ENCODE measurements around the gene OSBPL8. TPM values are rescaled to one million over a fixed set of nuclear protein-coding genes. Genes with fewer than 3 reads are reported as not detected.
"Not testable (repeated sequence)": the region's sequence is repeated elsewhere in the genome, so short reads cannot be mapped to it uniquely, and the experiment has no call there.

OSBPL8 gene
- total RNA-seq, 2 donors from 2014 or later = 25.9 to 32.8 TPM

DNA sequence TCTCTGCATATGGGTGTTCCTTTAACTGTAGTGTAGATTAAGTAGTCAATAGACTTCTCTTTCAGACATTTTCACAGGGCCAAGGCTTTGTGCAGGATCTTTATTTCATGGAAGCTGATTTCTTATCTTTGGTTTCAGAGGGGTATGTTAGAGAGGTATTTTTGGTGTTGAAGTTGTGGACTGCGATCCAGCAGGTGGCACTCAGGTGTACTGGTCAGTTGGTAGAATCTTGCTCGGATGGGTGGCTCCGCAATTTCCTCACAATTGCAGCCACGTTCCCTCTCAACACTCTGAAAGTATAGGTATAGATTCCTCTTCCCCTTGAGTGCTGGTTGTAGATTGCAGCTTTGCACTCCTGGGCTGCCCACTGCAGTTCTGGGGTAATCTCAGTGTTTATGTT is 44.3 kb downstream of the OSBPL8 start:
- Histone ChIP-seq H3K27ac (no peak overlapping the region), H3K36me3 (no peaks in the 10 kb centered on the region), H3K27me3 (no peaks in the 10 kb centered on the region), H3K9me3 (no peaks in the 10 kb centered on the region), H3K4me1 (no peaks in the 10 kb centered on the region), H3K4me3 (no peak overlapping the region), H3K9ac (ENCODE audit: low read depth in 2 of 2, low read length in 2 of 2) (no peak overlapping the region)
- TF ChIP-seq, protein P1, sequence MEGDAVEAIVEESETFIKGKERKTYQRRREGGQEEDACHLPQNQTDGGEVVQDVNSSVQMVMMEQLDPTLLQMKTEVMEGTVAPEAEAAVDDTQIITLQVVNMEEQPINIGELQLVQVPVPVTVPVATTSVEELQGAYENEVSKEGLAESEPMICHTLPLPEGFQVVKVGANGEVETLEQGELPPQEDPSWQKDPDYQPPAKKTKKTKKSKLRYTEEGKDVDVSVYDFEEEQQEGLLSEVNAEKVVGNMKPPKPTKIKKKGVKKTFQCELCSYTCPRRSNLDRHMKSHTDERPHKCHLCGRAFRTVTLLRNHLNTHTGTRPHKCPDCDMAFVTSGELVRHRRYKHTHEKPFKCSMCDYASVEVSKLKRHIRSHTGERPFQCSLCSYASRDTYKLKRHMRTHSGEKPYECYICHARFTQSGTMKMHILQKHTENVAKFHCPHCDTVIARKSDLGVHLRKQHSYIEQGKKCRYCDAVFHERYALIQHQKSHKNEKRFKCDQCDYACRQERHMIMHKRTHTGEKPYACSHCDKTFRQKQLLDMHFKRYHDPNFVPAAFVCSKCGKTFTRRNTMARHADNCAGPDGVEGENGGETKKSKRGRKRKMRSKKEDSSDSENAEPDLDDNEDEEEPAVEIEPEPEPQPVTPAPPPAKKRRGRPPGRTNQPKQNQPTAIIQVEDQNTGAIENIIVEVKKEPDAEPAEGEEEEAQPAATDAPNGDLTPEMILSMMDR (IDR thresholded peaks at IDR 0.05) = no peak
- no peak for DNase-seq
- intact Hi-C loops (cut with DNase I) = no loop called here

DNA sequence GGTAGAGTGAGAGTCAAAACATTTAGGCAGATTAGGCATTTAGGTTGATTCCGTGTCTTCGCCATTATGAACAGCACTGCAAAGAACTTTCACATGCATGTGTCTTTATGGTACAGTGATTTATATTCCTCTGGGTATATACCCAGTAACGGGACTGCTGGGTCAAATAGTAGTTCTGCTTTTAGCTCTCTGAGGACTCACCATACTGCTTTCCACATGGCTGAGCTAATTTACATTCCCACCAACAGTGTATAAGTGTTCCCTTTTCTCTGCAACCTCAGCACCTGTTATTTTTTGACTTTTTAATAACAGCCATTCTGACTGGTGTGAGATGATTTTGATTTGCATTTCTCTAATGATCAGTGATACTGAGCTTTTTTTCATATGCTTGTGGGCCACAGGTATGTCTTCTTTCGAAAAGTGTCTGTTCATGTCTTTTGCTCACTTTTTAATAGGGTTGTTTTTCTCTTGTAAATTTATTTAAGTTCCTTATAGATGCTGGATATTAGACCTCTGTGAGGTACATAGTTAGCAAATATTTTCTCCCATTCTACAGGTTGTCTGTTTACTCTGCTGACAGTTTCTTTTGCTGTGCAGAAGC is 48.4 kb downstream of the OSBPL8 start:
- H3K27me3 ChIP-seq; intact Hi-C loops (cut with DNase I); H3K36me3 ChIP-seq; DNase-seq; H3K4me3 ChIP-seq; H3K4me1 ChIP-seq; H3K27ac ChIP-seq; H3K9me3 ChIP-seq; H3K9ac ChIP-seq (ENCODE audit: low read depth in 2 of 2, low read length in 2 of 2): not testable (repeated sequence)

DNA sequence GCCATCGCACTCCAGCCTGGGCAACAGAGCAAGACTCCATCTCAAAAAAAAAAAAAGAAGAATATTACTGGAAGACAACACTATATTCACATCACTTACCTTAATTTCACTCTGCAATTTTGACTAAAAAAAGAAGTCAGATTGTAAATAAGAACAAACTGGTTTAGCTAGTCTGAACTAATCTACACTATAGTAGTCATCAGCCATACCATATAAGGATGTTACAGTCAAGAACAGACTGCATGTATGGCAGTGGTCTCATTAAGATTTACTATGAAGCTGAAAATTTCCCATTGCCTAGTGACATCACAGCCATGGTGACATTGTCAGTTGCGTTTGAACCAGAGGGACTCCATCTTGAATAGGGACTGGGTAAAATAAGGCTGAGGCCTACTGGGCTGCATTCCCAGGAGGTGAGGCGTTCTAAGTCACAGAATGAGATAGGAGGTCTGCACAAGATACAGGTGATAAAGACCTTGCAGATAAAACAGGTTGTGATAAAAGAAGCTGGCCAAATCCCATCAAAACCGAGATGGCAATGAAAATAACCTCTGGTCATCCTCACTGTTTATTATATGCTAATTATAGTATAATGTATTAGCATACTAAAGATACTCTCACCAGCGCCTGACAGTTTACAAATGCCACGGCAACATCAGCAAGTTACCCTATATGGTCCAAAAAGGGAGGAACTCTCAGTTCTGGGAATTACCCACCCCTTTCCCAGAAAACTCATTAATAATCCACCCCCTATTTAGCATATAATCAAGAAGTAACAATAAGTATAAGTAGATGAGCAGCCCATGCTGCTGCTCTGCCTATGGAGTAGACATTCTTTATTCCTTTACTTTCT is 51.2 kb downstream of the OSBPL8 start:
- intact Hi-C loops (cut with DNase I) = no loop called here
- H3K36me3 ChIP-seq = no peaks in the 10 kb centered on the region
- DNase-seq = no peak

DNA sequence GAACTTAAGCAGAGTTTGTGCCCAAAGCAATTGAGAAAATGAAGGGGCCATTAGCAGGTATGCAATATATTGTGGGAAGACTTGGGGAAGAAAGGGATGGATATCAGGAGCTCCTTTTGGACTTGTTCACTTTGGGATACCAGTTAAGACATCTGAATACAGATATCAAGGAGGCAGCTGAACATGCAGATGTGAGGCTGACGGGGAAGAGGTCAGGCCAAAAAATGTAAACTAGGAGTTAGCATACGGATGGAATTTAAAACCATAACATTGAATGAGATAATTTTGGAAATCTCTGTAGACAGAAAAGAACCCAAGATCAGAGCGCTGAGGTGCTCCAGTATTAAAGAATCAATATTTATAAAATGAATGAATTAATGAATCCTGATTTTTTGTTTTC is 53.4 kb downstream of the OSBPL8 start:
- Histone ChIP-seq H3K27ac (no peak overlapping the region), H3K4me1 (no peaks in the 10 kb centered on the region), H3K27me3 (no peaks in the 10 kb centered on the region), H3K4me3 (no peak overlapping the region), H3K9me3 (no peaks in the 10 kb centered on the region), H3K9ac (ENCODE audit: low read depth in 2 of 2, low read length in 2 of 2) (no peak overlapping the region), H3K36me3 (no peaks in the 10 kb centered on the region)
- DNase-seq = no peak
- TF ChIP-seq, protein P1 (IDR thresholded peaks at IDR 0.05) = no peak
- intact Hi-C loops (cut with DNase I) = no loop called here

More for the DNA sequence above, 51.2 kb downstream of the OSBPL8 start:
- no peak overlapping the region for H3K4me3 ChIP-seq
- no peaks in the 10 kb centered on the region for H3K9me3 ChIP-seq
- H3K9ac ChIP-seq (ENCODE audit: low read depth in 2 of 2, low read length in 2 of 2) = no peak overlapping the region
- TF ChIP-seq, protein P1 (IDR thresholded peaks at IDR 0.05) = no peak
- H3K4me1 ChIP-seq = no peaks in the 10 kb centered on the region
- no peak overlapping the region for H3K27ac ChIP-seq
- no peaks in the 10 kb centered on the region for H3K27me3 ChIP-seq

DNA sequence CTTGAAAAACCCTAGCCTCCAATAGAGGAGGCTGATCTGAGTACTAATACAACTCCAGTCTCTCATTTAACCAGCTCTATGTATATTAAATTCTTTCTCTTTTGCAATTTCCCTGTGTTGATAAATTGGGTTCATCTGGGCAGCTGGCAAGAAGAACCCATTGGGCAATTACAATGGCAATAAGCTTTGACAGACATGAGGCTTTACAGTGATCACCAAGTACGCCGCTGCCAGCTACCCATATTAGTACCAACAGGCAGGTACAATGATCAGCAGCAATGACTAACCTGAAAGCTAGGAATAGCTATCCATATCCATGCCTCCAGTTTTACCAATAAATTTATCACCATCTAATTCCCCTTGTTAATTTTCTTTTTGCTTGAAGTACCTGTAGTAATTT is 54.5 kb downstream of the OSBPL8 start:
- Histone ChIP-seq H3K9ac (ENCODE audit: low read depth in 2 of 2, low read length in 2 of 2) (no peak overlapping the region), H3K36me3 (no peaks in the 10 kb centered on the region), H3K27me3 (no peaks in the 10 kb centered on the region), H3K4me1 (no peaks in the 10 kb centered on the region), H3K9me3 (no peaks in the 10 kb centered on the region), H3K27ac (no peak overlapping the region), H3K4me3 (no peak overlapping the region)
- TF ChIP-seq, protein P1 (IDR thresholded peaks at IDR 0.05) = no peak
- no peak for DNase-seq
- intact Hi-C loops (cut with DNase I) = no loop called here

DNA sequence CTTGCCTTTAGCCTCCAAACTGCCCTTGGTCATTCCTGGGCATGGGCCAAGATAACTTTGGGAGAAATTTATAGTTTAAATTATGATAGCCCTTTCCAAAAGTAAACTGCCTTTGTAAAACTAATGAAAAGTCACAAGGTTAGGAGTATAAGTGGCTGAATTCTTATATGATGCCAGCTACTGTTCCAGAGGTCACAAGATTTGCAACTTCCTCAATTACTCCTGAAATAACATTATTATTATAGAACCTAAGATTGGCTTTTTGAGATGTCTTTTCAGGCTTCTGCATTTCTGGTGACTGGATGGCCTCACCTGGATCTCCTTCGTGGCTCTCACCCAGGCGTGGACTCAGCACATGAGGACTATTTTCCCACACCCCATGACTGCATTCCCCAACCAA is 55.0 kb downstream of the OSBPL8 start:
- no peak for DNase-seq
- no peaks in the 10 kb centered on the region for H3K4me1 ChIP-seq
- H3K27ac ChIP-seq = no peak overlapping the region
- no peak overlapping the region for H3K9ac ChIP-seq (ENCODE audit: low read depth in 2 of 2, low read length in 2 of 2)
- intact Hi-C loops (cut with DNase I) = no loop called here
- H3K36me3 ChIP-seq = no peaks in the 10 kb centered on the region
- no peaks in the 10 kb centered on the region for H3K27me3 ChIP-seq
- TF ChIP-seq, protein P1 (IDR thresholded peaks at IDR 0.05) = no peak
- no peaks in the 10 kb centered on the region for H3K9me3 ChIP-seq
- no peak overlapping the region for H3K4me3 ChIP-seq

Data from colonic mucosa (tissue), 4 donors.